HUES6 (cell line): Measurements from ENCODE around the gene C9orf50.

Experiments used
- H3K27ac ChIP-seq: 2 replicates; pipeline ENCODE4 v1.7.0; 2013; ENCODE audit warnings: low read depth, mild to moderate bottlenecking, low read length, inconsistent platforms
- H3K27me3 ChIP-seq: 2 replicates; pipeline ENCODE4 v1.6.1; 2013; ENCODE audit warnings: low read length; ENCODE audit not compliant: control insufficient read depth, insufficient read depth
- H3K36me3 ChIP-seq: 2 replicates; pipeline ENCODE4 v1.6.1; 2013; ENCODE audit warnings: low read length; ENCODE audit not compliant: control insufficient read depth, insufficient read depth
- H3K4me1 ChIP-seq: 2 replicates; pipeline ENCODE4 v1.6.1; 2013; ENCODE audit warnings: low read length; ENCODE audit not compliant: control insufficient read depth, insufficient read depth
- H3K4me3 ChIP-seq: 2 replicates; pipeline ENCODE4 v1.5.1; 2013; ENCODE audit warnings: low read depth, low read length
- H3K9ac ChIP-seq: one replicate; pipeline ENCODE4 v1.6.1; 2013; ENCODE audit warnings: mild to moderate bottlenecking, low read length
- H3K9me3 ChIP-seq: 2 replicates; pipeline ENCODE4 v1.6.1; 2013; ENCODE audit warnings: low read depth, low read length; ENCODE audit not compliant: control insufficient read depth, insufficient read depth

Gene C9orf50

DNA sequence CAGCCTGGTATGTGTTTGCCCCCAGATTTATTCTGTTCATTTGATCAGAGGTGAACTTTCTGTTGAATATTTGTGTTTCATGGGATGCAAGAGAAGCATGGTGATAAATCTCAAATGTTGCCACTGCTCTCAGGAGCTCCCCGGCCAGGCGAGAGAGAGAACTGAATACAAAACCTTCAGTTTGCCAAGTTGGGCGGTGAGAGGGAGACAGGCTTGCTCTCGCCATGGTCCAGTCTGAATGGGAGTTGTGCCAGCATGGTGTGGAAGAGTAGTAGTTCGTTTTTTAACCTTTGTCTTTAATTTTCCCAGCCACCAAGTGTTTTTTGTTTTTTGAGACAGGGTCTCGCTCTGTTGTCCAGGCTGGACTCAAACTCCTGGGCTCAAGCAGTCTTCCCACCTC is 7.8 kb upstream of the C9orf50 start:
- no peaks in the 10 kb centered on the region for H3K27me3 ChIP-seq
- H3K27ac ChIP-seq = no peak overlapping the region
- no peak overlapping the region for H3K4me3 ChIP-seq
- peaks cover 29% of the 10 kb centered on the region for H3K4me1 ChIP-seq
- H3K9me3 ChIP-seq = no peaks in the 10 kb centered on the region
- peaks cover 34% of the 10 kb centered on the region for H3K36me3 ChIP-seq
- no peak overlapping the region for H3K9ac ChIP-seq

DNA sequence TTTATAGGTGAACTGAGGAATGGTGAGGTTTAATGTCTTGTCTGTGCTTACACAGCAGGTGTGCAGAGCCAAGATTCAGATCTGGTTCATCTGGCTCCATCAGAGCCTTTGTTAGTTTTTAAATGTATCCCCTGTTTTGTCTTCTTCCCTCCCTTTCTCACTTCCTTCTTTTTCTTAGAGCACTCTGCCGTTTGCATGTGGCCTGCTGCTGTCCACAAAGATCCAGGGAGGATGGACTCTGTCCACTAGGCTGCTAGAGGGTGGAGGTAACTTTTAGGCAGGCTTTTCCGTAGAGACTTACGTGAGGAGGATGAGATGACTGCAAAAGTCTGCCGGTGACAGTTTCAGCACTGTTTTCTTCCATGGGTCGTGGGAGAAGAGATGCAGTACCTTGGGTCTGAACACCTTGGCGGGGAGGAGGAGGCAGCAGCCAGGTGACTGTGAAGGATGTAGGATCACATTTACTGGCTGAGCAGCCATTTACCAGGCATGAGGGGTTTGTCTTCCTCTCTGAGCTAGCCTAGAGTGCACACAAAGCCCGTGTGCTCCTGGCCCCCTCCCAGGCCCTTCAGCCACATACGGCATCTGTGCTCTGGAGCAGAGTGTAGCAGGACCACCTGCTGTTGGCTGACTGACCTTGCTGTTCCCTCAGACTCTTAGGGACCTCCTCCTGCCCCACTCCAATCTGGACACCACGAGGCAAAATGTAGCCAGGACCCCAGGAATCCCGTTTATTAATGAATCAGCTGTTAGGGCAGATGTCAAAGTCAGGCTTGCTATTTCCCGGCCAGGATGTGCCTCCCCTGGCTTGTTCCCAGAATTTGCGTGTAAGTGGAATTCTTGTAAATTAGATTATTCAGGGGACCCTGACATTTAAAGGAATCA is 6.9 kb upstream of the C9orf50 start:
- peaks cover 24% of the 10 kb centered on the region for H3K36me3 ChIP-seq
- no peak overlapping the region for H3K27ac ChIP-seq
- H3K27me3 ChIP-seq = no peaks in the 10 kb centered on the region
- H3K9me3 ChIP-seq = no peaks in the 10 kb centered on the region
- peaks cover 29% of the 10 kb centered on the region for H3K4me1 ChIP-seq
- H3K4me3 ChIP-seq = peak overlapping the region; percentile 98
- no peak overlapping the region for H3K9ac ChIP-seq

DNA sequence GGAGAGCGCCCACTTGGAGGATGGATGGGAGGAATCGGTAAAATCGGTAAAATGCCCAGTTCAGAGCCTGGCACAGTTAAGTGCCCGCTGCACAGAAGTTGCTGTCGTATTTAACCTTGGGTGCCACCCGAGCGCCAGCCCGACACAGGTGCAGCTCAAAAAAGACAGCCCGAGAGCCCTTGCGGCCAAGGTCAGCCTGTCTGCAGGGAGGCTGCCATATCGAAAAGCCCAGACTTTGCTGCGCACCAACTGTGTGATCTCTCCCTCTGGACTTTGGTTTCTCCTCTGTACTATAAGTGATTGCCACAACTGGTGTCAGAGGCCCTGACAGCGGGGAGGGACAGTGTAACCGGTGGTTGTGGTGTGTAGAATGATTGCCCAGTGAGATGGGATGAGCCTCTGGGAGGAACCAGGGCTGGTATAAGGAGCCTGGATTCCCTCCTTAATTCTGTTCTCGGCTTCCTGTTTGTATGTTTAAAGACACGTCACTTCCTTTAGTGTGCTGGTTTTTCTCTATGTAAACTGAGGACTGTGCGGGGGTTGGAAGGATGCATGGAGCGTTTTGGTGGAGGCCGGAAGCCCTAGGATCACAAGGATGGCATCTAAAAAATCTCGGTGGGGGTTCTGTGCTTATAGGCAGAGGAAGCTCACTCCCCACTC is 5.9 kb upstream of the C9orf50 start:
- H3K36me3 ChIP-seq = peaks cover 17% of the 10 kb centered on the region
- H3K4me3 ChIP-seq = peak overlapping the region; percentile 98
- peak overlapping the region; percentile 95 for H3K9ac ChIP-seq
- no peaks in the 10 kb centered on the region for H3K9me3 ChIP-seq
- H3K27ac ChIP-seq = peak overlapping the region; percentile 97
- H3K4me1 ChIP-seq = peaks cover 29% of the 10 kb centered on the region
- H3K27me3 ChIP-seq = peaks cover 2% of the 10 kb centered on the region

- Histone ChIP-seq H3K4me1 (peaks cover 27% of the 10 kb centered on the region), H3K36me3 (peaks cover 15% of the 10 kb centered on the region), H3K9ac (peak within 1 kb of the TSS; percentile 95), H3K9me3 (no peaks in the 10 kb centered on the region), H3K27ac (peak within 1 kb of the TSS; percentile 97), H3K4me3 (peak within 1 kb of the TSS; percentile 98), H3K27me3 (peaks cover 8% of the 10 kb centered on the region)
Observed at GRCh38 chr9:129626079-129626624, 5.3 kb upstream of the C9orf50 start, which contains the start of gene NTMT1. Gene NTMT1, plus strand, starts transcription at chr9:129626163. Its CDS starts 6,541 bp downstream, at chr9:129632704.

DNA sequence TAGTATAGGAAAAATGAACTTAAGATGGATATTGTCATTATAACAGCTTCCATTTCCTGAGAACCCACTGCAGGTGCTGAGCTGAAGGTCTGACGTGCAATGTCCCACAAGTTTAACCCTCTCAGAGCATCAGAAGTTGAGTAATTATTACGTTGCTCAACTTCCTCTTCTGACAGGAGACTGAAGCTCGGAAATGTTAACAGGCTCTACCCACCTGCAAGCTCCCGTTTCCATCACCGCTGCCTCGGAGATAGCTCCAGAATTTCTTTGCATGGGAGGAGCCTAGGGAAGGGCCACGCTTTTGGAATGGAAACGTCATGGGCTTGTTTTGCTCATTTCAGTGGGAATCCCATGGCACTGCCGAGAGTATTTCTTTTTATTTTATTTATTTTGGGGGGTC is 4.0 kb upstream of the C9orf50 start:
- no peak overlapping the region for H3K9ac ChIP-seq
- peaks cover 23% of the 10 kb centered on the region for H3K4me1 ChIP-seq
- peaks cover 13% of the 10 kb centered on the region for H3K36me3 ChIP-seq
- peaks cover 20% of the 10 kb centered on the region for H3K27me3 ChIP-seq
- H3K4me3 ChIP-seq = no peak overlapping the region
- H3K9me3 ChIP-seq = no peaks in the 10 kb centered on the region
- H3K27ac ChIP-seq = no peak overlapping the region

- H3K27me3 ChIP-seq = peaks cover 27% of the 10 kb centered on the region
- peaks cover 23% of the 10 kb centered on the region for H3K4me1 ChIP-seq
- H3K36me3 ChIP-seq = peaks cover 13% of the 10 kb centered on the region
- no peak overlapping the region for H3K27ac ChIP-seq
- no peaks in the 10 kb centered on the region for H3K9me3 ChIP-seq
- H3K9ac ChIP-seq = no peak overlapping the region
- no peak overlapping the region for H3K4me3 ChIP-seq
Observed at GRCh38 chr9:129624168-129624759, 3.4 kb upstream of the C9orf50 start.

GRCh38 chr9:129623331-129623730 is 2.4 kb upstream of the C9orf50 start:
- no peak overlapping the region for H3K27ac ChIP-seq
- no peak overlapping the region for H3K9ac ChIP-seq
- H3K4me3 ChIP-seq = no peak overlapping the region
- peaks cover 23% of the 10 kb centered on the region for H3K4me1 ChIP-seq
- H3K9me3 ChIP-seq = no peaks in the 10 kb centered on the region
- peaks cover 32% of the 10 kb centered on the region for H3K27me3 ChIP-seq
- peaks cover 9% of the 10 kb centered on the region for H3K36me3 ChIP-seq

- peaks cover 32% of the 10 kb centered on the region for H3K27me3 ChIP-seq
- no peaks in the 10 kb centered on the region for H3K36me3 ChIP-seq
- H3K4me3 ChIP-seq = peak overlapping the region; percentile 55
- H3K27ac ChIP-seq = no peak overlapping the region
- peaks cover 11% of the 10 kb centered on the region for H3K4me1 ChIP-seq
- no peaks in the 10 kb centered on the region for H3K9me3 ChIP-seq
- H3K9ac ChIP-seq = peak overlapping the region; percentile 30
Observed at GRCh38 chr9:129619787-129620668, 873 bp downstream of the C9orf50 start.

DNA sequence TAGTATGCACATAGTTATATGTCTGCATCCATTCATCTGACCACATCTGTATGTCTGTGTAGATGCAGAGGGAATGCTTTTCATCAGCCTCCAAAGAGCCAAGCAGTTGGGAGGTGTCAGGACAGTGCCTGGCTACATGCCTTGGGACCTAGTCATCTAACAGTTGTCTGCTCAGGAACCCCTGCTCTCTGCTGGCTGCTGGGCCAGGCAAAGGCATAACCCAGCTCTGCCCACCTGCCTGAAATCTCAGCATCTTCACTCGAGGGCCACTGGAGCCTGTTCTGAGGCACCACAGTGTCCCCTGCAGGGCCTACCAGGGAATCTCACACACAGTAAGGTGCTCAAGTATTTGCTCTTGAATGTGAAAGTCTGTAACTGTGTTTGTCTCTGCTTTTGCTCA is 3.7 kb downstream of the C9orf50 start:
- Histone ChIP-seq H3K9ac (no peak overlapping the region), H3K36me3 (no peaks in the 10 kb centered on the region), H3K4me1 (peaks cover 12% of the 10 kb centered on the region), H3K4me3 (no peak overlapping the region), H3K9me3 (no peaks in the 10 kb centered on the region), H3K27ac (no peak overlapping the region), H3K27me3 (peaks cover 32% of the 10 kb centered on the region)
